Epithelial cell of proximal tubule (primary cell): Measurements from ENCODE around the gene ZNF573. TPM values are rescaled to one million over a fixed set of nuclear protein-coding genes. Genes with fewer than 3 reads are reported as not detected.
"Not testable (repeated sequence)": the region's sequence is repeated elsewhere in the genome, so short reads cannot be mapped to it uniquely, and the experiment has no call there.

Source experiments
- DNase-seq: peaks from one replicate; pipeline ENCODE4 v3.0.0-alpha.2; 2011; ENCODE audit warnings: low read depth
- H3K4me3 ChIP-seq: 2 replicates; pipeline ENCODE4 v1.5.1; 2011; ENCODE audit warnings: low read depth, mild to moderate bottlenecking, low read length
- CTCF ChIP-seq: conservative IDR thresholded peaks from 2 replicates; pipeline ENCODE4 v1.5.1; 2012; ENCODE audit warnings: low read depth, mild to moderate bottlenecking, low read length
- total RNA-seq: library from RNA; depleted of rRNA; stranded (reverse); fragments of >200 nt; gene quantifications from 2 replicates; pipeline ENCODE4 v1.2.3, GENCODE V29; 2015

The ZNF573 gene
- total RNA-seq, 1 donor from 2014 or later: 5.6 TPM

GRCh38 chr19:37790244-37790925 lies 11.0 kb upstream of the ZNF573 start:
- no peak overlapping the region for H3K4me3 ChIP-seq
- TF ChIP-seq CTCF: no peak
- DNase-seq: no peak

GRCh38 chr19:37778613-37779126 lies 716 bp downstream of the ZNF573 start:
- peak; percentile 13 for DNase-seq
- H3K4me3 ChIP-seq: peak overlapping the region; percentile 99
- no peak for TF ChIP-seq CTCF

GRCh38 chr19:37770985-37771384 lies 8.4 kb downstream of the ZNF573 start:
- no peak for TF ChIP-seq CTCF
- DNase-seq: no peak

GRCh38 chr19:37763488-37763887 lies 15.9 kb downstream of the ZNF573 start:
- no peak overlapping the region for H3K4me3 ChIP-seq
- DNase-seq: no peak
- no peak for TF ChIP-seq CTCF

More at GRCh38 chr19:37770985-37771384, 8.4 kb downstream of the ZNF573 start:
- H3K4me3 ChIP-seq: no peak overlapping the region

GRCh38 chr19:37757683-37758082 lies 21.7 kb downstream of the ZNF573 start:
- not testable (repeated sequence) for DNase-seq, H3K4me3 ChIP-seq

- no peak for DNase-seq
- H3K4me3 ChIP-seq: no peak overlapping the region
- TF ChIP-seq CTCF: no peak
Measured at GRCh38 chr19:37738371-37738770, 41.0 kb downstream of the ZNF573 start.

- no peak overlapping the region for H3K4me3 ChIP-seq
- TF ChIP-seq CTCF: no peak
Measured at GRCh38 chr19:37725181-37725580, 54.2 kb downstream of the ZNF573 start.

More at GRCh38 chr19:37725181-37725580, 54.2 kb downstream of the ZNF573 start:
- no peak for DNase-seq
